NCI-H2029 treated with DMSO at 0.1 percent for 48 hours (cell line): Measurements from ENCODE around the gene ABHD13.
"Not testable (repeated sequence)": the region's sequence is repeated elsewhere in the genome, so short reads cannot be mapped to it uniquely, and the experiment has no call there.

Experiments used
- DNase-seq: peaks from one replicate; lab custom pipeline; 2025; lab: John Stamatoyannopoulos, UW

The ABHD13 gene

GRCh38 chr13:108218044-108218974 is at the start of gene ABHD13:
Gene ABHD13, plus strand, starts transcription at chr13:108218392. Its CDS starts 10,827 bp downstream, at chr13:108229219.
- DNase-seq = no peak

GRCh38 chr13:108168929-108169328 is 49.3 kb upstream of the ABHD13 start:
- no peak for DNase-seq

DNA sequence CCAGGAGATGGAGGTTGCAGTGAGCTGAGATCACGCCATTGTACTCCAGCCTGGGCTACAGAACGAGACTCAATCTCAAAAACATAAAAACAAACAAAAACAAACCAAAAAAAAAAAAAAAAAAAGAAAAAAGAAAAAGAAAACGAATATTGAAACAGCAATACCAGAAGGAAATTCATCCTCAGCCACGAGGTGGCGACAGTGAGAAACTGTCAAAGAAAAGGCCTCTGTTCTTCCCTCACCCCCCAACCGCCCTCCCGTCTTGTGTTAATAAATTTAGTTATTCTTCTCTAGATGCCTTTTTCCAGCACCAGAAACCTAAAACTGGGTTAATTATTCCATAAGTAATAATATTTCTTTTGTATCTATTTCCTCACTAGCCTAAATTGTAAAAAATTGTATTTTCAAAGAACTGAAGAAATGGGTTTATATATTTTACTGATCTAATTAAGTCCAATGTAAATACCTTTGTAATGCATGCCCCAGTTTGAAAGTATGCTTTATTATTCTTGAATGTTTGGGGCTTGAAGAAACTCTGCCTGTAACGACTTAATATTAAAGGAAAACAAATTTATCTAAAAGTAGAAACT is 41.4 kb upstream of the ABHD13 start:
- DNase-seq = no peak

DNA sequence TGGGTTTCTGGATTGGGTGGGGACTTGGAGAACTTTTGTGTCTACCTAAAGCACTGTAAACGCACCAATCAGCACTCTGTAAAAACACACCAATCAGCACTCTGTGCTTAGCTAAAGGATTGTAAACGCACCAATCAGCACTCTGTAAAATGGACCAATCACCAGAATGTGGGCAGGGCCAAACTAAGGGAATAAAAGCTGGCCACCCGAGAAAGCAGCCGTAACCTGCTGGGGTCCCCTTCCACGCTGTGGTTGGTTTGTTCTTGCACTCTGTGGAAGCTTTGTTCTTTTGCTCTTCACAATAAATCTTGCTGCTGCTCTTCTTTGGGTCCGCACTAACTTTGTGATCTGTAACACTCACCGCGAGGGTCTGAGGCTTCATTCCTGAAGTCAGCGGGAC is 40.1 kb upstream of the ABHD13 start:
- no peak for DNase-seq

- no peak for DNase-seq
Observed at GRCh38 chr13:108182652-108183051, 35.5 kb upstream of the ABHD13 start.

GRCh38 chr13:108185223-108185622 is 33.0 kb upstream of the ABHD13 start:
- DNase-seq = no peak

DNA sequence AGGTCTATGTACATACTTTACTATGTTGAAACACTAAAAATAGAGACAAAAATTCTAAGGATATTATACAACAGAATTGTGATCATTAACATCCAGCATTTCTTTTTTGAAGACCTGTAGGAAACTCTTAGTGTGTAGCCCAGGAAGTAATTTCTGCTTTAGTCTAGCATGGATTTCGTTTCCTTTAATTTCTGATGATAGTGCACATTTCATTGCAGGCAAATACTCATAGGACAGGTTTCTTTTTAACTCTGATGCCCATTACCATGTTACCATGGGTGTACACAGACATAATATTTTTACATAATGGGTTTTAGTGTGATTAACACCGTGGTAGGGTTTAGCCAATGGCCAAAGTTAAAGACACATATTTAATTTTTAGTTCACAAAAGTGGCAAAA is 29.9 kb upstream of the ABHD13 start:
- DNase-seq = no peak

DNA sequence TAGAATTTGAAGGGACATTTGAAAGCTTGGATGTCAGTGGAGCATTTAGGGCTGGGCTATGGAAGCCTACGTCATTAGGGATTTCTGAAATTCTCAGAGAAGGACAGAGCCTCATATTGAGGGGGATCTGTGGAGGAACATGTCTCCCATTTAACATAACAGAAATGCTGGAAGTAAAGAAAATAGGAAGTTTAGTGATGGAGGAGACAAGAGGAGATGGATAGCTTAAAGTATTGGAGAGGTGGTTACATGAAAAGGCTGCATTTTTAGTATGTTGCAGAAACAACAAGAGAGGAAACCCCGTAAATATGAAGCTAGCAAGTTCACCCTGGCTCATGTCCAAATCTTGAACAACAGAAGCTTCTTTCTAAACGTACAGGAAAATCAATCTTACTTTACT is 27.3 kb upstream of the ABHD13 start:
- DNase-seq = no peak

DNA sequence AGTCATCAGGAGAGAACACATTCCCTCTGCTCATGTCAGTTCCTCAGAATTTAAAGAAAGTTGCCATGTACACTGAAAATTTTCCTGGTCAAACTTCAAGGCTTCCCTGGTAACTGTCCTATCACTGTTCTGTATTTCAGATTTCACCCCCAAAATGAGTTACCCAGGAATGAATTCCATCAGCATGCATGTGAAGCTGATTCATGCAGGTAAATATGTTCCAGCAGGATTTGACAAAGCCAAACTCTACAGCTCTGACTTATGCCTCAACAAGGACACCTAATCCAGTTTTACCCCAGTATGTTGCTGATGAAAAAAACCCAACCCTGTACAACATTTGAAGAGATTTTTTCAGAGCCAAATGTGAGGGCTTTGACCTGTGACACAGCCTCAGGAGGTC is 24.4 kb upstream of the ABHD13 start:
- DNase-seq = no peak

- no peak for DNase-seq
Observed at GRCh38 chr13:108194435-108194936, 23.7 kb upstream of the ABHD13 start.

DNA sequence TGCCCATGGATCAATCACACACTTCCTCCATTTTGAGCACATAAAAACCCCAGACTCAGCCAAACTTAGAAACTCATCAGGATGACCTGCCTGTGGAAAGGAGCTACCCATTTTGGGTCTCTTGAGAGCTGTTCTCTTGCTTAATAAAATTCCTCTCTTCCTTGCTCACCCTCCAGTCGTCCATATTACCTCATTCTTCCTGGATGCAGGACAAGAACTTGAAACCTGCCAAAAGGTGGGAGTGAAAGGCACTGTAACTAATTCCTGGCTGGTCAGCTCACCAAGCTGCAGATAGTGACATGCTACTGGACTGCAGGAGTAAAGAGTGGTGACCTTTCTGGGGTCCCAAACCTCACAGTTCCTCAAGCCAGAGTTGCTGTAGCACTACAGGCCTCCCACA is 23.0 kb upstream of the ABHD13 start:
- no peak for DNase-seq

- DNase-seq = no peak
Observed at GRCh38 chr13:108195861-108196260, 22.3 kb upstream of the ABHD13 start.

DNA sequence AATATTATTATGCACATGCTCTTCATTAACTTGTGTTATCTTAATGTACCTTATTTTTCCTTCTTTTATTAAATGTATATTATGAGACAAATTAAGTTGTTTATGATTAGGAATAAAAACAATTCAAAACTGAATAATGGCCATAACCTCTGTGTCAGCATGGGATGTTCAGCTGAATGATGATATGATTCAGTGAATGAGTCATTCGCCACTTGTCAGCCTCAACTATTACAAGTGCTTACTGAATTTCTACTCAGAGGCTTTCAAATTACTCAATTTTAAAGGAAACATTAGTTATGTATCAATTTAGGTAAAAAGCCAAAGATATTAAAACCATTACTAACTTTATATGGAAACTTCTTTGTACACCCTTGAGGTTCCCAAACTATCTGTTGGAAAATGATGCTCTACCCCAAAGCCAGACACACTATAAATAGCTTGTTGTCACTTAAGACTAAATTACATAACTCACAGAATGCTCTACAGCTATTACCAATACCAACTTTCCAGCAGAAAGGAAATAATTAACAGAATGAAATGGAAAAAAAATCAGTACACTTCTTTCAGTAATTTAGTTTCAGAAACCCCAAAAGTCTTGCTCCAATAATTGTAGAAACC is 17.3 kb upstream of the ABHD13 start:
- DNase-seq = no peak

DNA sequence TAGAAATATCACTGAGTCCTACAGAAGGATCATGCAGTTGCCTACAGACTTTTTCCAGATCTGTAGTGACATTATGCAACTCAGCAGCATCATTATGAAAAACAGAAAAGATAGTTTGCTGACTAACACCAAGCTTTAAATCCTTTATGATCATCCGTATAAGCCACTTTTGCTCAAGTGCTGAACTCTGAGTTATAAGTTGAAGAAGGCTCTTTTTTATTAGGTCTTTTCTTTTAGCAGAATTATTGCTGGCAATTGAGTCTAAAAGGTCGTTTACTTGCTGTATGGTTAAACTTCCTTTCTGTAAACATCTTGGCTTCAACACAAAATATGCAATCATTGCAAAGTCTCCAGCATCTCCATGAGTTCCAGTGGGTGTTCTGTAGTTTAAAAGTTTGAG is 7.6 kb upstream of the ABHD13 start:
- no peak for DNase-seq

DNA sequence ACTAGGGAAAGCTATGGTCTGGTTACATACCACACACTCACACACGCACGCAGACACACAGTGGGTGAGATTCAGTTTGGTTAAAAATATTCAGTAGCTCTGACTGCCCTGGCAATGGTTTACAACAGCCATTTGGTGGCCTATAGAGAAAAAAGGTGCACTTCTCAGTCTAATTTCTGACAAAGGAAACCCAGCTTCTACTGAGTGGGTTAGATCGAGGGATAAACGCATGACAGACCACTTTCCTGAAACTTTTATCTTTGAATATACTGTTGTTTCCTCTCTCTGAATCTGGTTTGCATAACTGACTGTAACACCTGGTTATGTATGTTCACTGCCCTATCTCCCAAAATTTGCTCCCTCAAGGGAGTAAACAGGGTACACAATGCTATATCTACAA is 5.3 kb upstream of the ABHD13 start:
- DNase-seq = no peak

- DNase-seq = no peak
Observed at GRCh38 chr13:108213946-108214345, 4.2 kb upstream of the ABHD13 start.

DNA sequence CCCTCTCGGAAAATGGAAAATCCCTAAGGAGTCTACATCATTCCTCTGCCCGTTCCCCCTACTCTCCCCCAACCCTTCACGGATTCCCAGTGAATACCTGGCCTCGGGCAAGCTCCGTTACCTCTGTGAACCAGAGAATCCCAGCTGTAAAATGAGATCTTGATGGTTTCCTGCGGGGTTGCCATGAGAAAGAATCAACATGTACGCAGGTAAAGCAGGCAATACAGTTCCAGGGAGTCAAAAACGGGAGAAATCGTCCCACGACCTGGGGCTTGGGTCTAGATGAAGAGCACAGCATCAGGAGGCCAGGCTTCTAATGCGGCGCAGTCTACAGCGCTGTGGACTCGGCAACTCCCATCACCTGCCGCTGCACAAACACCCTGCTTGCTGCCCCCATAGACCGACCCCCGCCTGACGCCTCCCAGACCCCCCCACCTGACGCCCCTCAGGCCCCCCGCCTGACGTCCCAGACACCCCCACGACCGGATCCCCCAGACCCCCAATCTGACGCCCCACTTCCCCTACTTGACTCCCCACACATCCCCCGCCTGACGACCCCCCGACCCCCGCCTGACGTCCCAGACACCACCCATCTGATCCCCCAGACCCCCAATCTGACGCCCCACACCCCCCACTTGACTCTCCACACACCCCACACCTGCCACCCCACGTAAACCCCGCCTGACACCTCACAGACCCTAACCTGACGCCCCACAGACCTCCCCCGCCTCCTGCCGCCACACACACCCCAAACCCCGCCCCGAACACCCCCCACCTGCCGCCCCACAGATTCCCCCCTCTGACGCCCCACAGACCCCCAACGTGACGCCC is 3.5 kb upstream of the ABHD13 start:
- no peak for DNase-seq

GRCh38 chr13:108215436-108215835 is 2.8 kb upstream of the ABHD13 start, which contains the start of gene LIG4:
Gene LIG4, minus strand, starts transcription at chr13:108215536. Its CDS starts 4,268 bp downstream, at chr13:108211268.
- DNase-seq = peak; percentile 20

DNA sequence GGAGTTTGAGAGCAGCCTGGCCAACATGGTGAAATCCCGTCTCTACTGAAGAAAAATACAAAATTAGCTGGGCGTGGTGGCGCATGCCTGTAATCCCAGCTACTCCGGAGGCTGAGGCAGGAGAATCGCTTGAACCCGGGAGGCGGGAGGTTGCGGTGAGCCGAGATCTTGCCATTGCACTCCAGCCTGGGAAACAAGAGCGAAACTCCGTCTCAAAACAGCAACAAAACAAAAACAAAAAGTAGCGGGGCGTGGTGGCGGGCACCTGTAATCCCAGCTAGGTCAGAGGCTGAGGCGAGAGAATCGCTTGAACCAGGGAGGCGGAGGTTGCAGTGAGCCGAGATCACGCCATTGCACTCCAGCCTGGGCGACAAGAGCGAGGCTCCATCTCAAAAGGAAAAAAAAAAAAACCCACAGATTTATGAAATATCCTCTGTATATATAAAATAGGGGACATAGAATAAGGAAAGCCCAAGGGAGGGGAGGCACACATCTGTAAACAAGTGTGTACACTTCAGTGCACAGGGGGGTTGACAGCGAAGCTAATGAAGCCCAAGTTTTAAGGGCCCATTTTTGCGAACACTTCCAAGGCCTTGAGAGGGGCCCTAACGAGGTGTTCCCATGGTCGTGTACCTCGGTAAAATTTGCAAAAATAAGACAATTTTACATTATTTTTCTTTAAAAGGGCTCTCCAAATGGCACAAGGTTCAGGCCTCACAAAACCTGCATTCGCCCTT is 717 bp upstream of the ABHD13 start:
- not testable (repeated sequence) for DNase-seq

DNA sequence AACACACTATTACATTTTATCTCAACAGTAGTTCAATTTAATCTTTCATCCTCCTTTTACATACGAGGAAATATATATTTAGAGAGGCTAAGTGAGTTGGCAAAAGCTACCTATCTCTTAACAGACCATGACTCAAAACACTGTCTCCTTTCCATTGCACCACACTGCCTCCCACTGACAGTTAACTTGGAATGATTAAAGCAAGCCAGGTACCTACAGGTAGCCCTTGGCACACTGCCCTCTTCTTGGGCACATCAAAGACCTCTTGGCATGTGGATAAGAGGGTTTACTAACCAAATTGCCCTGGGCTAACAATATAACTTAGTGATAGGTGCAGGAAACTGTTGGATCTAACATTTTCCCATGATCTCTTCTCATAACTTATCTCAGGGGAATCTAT is 1.8 kb downstream of the ABHD13 start:
- no peak for DNase-seq
